Measurements from ENCODE around the gene TSHZ2. TPM values are rescaled to one million over a fixed set of nuclear protein-coding genes. Genes with fewer than 3 reads are reported as not detected.

The TSHZ2 gene
- polyA plus RNA-seq, 1 donor from 2014 or later, result 4.6 TPM

DNA sequence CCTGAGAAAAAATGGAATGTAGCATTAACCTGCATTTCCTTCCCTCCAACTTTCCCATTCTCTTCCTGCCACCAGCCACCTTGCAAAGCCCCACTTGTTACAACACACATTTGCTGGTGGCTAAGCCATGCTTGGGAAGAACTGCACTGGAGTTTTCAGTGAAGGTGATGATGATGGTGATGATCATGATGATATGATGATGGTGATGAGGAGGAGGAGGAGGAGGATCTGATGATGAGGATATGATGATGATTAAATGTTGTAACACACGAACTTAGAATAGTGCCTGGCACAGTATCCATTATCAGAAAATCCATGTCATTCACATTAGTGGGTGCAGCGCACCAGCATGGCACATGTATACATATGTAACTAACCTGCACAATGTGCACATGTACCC is 297.2 kb downstream of the TSHZ2 start:
- Histone ChIP-seq H3K27ac (ENCODE audit: low read length) (no peak overlapping the region), H3K36me3 (ENCODE audit: insufficient read depth, low read length) (no peaks in the 10 kb centered on the region), H3K79me2 (replicated peaks; ENCODE audit: insufficient read depth, low read length) (no peaks in the 10 kb centered on the region), H3K9me3 (ENCODE audit: low read length) (no peaks in the 10 kb centered on the region), H2AFZ (ENCODE audit: low read depth, low read length) (no peak overlapping the region), H3K27me3 (ENCODE audit: insufficient read depth, low read depth, low read length) (no peaks in the 10 kb centered on the region), H3K4me2 (ENCODE audit: low read length) (no peak overlapping the region), H3K9me2 (ENCODE audit: insufficient read depth, low read length) (no peaks in the 10 kb centered on the region), H4K20me1 (ENCODE audit: insufficient read depth) (no peaks in the 10 kb centered on the region), H3K9ac (ENCODE audit: low read length) (no peak overlapping the region), H3K4me3 (ENCODE audit: low read length) (no peak overlapping the region), H3F3A (ENCODE audit: insufficient read depth, low read length, poor library complexity, severe bottlenecking) (no peaks in the 10 kb centered on the region)
- no peak for TF ChIP-seq EP300 (conservative IDR thresholded peaks at IDR 0.05; ENCODE audit: poor library complexity, severe bottlenecking)
- no peak for TF ChIP-seq TAF1 (IDR thresholded peaks at IDR 0.05; ENCODE audit: low read depth)
- TF ChIP-seq CTCF (IDR thresholded peaks at IDR 0.05; ENCODE audit: poor library complexity, severe bottlenecking), result no peak
- TF ChIP-seq, protein P1, sequence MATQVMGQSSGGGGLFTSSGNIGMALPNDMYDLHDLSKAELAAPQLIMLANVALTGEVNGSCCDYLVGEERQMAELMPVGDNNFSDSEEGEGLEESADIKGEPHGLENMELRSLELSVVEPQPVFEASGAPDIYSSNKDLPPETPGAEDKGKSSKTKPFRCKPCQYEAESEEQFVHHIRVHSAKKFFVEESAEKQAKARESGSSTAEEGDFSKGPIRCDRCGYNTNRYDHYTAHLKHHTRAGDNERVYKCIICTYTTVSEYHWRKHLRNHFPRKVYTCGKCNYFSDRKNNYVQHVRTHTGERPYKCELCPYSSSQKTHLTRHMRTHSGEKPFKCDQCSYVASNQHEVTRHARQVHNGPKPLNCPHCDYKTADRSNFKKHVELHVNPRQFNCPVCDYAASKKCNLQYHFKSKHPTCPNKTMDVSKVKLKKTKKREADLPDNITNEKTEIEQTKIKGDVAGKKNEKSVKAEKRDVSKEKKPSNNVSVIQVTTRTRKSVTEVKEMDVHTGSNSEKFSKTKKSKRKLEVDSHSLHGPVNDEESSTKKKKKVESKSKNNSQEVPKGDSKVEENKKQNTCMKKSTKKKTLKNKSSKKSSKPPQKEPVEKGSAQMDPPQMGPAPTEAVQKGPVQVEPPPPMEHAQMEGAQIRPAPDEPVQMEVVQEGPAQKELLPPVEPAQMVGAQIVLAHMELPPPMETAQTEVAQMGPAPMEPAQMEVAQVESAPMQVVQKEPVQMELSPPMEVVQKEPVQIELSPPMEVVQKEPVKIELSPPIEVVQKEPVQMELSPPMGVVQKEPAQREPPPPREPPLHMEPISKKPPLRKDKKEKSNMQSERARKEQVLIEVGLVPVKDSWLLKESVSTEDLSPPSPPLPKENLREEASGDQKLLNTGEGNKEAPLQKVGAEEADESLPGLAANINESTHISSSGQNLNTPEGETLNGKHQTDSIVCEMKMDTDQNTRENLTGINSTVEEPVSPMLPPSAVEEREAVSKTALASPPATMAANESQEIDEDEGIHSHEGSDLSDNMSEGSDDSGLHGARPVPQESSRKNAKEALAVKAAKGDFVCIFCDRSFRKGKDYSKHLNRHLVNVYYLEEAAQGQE (IDR thresholded peaks at IDR 0.05; ENCODE audit: borderline replicate concordance), result no peak
- no peak for TF ChIP-seq EZH2 (IDR thresholded peaks at IDR 0.05; ENCODE audit: borderline replicate concordance, insufficient read depth, low read length, poor library complexity, severe bottlenecking)

DNA sequence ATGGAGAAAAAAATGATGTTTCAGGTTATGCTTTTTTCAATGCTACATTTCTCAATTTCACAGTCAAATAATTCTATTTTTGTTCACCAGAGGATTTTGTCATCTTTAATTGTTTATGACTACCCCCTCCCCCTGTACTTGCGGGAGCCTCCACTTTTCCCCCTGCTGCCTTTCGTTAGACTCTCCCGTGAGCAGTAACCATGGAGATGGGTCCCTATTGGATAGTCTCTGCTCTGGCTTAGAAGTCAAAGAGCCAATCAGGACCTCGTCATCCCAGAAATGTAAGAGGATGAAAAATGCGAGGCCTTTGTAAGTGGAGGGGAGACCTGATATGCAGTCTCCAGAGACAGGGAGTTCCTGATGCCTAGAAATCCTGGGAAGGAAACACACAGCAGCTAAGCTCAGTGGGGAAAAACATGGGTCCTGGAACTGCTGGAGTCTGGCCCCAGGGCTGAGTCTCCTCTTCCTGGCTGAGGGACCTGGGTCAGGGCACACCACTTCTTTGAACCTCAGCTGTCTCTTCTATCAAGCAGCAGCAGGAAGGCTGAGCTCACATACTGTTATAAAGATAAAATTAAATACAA is 298.7 kb downstream of the TSHZ2 start:
- Histone ChIP-seq H3K27me3 (ENCODE audit: insufficient read depth, low read depth, low read length) (no peaks in the 10 kb centered on the region), H3F3A (ENCODE audit: insufficient read depth, low read length, poor library complexity, severe bottlenecking) (no peaks in the 10 kb centered on the region), H3K36me3 (ENCODE audit: insufficient read depth, low read length) (no peaks in the 10 kb centered on the region), H4K20me1 (ENCODE audit: insufficient read depth) (no peaks in the 10 kb centered on the region), H3K9ac (ENCODE audit: low read length) (no peak overlapping the region), H3K4me2 (ENCODE audit: low read length) (no peak overlapping the region), H3K9me2 (ENCODE audit: insufficient read depth, low read length) (no peaks in the 10 kb centered on the region), H3K4me3 (ENCODE audit: low read length) (no peak overlapping the region), H3K27ac (ENCODE audit: low read length) (peak overlapping the region; percentile 17), H3K9me3 (ENCODE audit: low read length) (no peaks in the 10 kb centered on the region), H2AFZ (ENCODE audit: low read depth, low read length) (no peak overlapping the region), H3K79me2 (replicated peaks; ENCODE audit: insufficient read depth, low read length) (no peaks in the 10 kb centered on the region)
- TF ChIP-seq TAF1 (IDR thresholded peaks at IDR 0.05; ENCODE audit: low read depth) (no peak), POLR2AphosphoS5 (IDR thresholded peaks at IDR 0.05) (peak; percentile 12), MXI1 (conservative IDR thresholded peaks at IDR 0.05; ENCODE audit: poor library complexity, severe bottlenecking) (no peak), RAD21 (conservative IDR thresholded peaks at IDR 0.05) (no peak)
- TF ChIP-seq, protein P1 (IDR thresholded peaks at IDR 0.05; ENCODE audit: borderline replicate concordance), result peak; percentile 72
